HL-60 (cell line): Measurements from ENCODE around the gene RBM45.

Experiments used
- GABPA ChIP-seq: IDR thresholded peaks from 2 replicates; pipeline ENCODE4 v1.6.1; 2012; ENCODE audit warnings: low read depth
- POLR2AphosphoS5 ChIP-seq: IDR thresholded peaks from 2 replicates; pipeline ENCODE4 v1.6.1; 2012; ENCODE audit warnings: low read depth
- SPI1 ChIP-seq: IDR thresholded peaks from 2 replicates; pipeline ENCODE4 v1.6.1; 2012; ENCODE audit warnings: low read depth, mild to moderate bottlenecking, borderline replicate concordance
- TF ChIP-seq, protein P1 (sequence below): IDR thresholded peaks from one replicate; pipeline ENCODE4 v1.5.1; 2011; ENCODE audit warnings: low read length, control low read depth, inconsistent platforms; ENCODE audit not compliant: insufficient read depth

DNA sequence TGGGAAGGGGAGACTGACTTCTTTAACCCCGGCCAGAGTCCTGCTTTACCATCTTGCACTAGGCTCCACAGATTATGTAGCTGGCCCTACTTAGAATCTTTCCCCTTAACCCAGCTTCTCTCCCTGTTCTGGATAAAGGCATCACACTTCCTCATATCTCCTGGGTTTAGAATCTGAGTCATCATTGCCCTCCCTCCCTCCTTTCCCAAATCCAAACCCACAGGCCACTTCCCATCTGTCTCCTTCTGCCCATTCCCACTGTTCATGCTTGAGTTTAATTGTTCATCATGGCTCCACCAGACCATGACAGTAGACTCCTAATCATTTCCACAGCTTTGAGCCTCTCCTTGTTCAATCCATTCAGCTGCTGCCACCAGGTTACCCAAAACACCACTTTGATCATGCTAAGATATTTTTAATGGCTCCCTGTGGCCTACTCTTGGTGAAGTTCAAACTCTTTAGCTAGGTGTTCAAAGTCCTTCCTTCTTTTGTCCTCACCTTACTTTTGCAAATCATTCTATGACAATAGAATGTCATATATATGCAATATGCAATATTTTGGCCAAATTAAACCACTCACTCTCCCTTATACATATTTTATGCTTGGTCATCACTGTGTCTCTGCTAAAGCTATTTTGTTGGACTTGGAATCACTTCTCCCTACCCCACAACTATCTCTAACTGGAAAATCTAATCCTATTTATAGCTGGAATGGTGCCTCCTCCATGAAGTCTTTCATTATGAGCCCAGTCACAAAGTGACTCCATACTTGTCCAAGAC is 45.2 kb upstream of the RBM45 start:
- TF ChIP-seq POLR2AphosphoS5: no peak
- peak; percentile 3; the same call in 1 of the 2 replicates for TF ChIP-seq SPI1
- TF ChIP-seq, protein P1, sequence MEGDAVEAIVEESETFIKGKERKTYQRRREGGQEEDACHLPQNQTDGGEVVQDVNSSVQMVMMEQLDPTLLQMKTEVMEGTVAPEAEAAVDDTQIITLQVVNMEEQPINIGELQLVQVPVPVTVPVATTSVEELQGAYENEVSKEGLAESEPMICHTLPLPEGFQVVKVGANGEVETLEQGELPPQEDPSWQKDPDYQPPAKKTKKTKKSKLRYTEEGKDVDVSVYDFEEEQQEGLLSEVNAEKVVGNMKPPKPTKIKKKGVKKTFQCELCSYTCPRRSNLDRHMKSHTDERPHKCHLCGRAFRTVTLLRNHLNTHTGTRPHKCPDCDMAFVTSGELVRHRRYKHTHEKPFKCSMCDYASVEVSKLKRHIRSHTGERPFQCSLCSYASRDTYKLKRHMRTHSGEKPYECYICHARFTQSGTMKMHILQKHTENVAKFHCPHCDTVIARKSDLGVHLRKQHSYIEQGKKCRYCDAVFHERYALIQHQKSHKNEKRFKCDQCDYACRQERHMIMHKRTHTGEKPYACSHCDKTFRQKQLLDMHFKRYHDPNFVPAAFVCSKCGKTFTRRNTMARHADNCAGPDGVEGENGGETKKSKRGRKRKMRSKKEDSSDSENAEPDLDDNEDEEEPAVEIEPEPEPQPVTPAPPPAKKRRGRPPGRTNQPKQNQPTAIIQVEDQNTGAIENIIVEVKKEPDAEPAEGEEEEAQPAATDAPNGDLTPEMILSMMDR: no peak
- no peak for TF ChIP-seq GABPA
